ENCODE measurements around the gene KIF1B.

DNA sequence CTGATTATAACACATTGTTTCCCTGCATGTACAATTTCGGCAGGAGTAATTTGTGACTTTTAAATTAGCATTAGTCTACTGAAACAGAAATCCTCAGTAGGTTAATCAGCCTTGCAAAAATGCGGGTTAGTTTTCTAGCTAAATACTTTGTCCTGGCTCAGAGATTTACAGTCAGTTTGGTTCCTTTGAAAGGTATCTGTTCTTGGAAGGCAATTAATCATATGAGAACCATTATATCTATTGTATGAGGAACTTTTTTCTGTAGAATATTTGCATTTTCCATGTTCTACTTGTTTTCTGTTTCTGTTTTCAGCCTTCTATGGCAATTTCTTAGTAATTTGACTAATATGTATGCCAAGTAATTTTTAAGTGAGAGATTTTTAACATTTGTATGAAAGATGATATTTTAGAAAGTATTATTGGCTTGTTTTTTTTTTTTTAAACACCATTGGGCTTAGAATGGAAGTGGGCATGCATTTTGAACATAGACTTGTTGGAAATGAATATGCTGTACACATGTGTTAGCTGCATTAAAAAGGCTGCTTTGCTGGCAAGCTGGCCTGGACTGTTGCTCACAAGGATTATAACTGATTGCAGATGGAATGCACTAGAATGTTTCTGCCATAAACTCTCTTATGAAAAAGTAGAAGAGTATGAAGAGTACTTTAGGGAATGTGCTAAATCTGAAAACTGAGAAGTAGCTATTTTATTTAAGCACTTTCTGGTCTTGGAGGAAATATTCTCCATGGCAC is 26.2 kb downstream of the KIF1B start:
- TF ChIP-seq EZH2 (IDR thresholded peaks at IDR 0.05) (no peak), POLR2AphosphoS5 (IDR thresholded peaks at IDR 0.05; ENCODE audit: borderline replicate concordance, low read depth, low read length) (no peak), FOXP2 (optimal IDR thresholded peaks at IDR 0.05; ENCODE audit: control extremely low read depth, extremely low read length, insufficient read depth) (no peak)
